ENCODE results near the gene MEIS3.
A peak's percentile ranks its signal among the peaks of the same experiment; 100 is the strongest.

The MEIS3 gene

DNA sequence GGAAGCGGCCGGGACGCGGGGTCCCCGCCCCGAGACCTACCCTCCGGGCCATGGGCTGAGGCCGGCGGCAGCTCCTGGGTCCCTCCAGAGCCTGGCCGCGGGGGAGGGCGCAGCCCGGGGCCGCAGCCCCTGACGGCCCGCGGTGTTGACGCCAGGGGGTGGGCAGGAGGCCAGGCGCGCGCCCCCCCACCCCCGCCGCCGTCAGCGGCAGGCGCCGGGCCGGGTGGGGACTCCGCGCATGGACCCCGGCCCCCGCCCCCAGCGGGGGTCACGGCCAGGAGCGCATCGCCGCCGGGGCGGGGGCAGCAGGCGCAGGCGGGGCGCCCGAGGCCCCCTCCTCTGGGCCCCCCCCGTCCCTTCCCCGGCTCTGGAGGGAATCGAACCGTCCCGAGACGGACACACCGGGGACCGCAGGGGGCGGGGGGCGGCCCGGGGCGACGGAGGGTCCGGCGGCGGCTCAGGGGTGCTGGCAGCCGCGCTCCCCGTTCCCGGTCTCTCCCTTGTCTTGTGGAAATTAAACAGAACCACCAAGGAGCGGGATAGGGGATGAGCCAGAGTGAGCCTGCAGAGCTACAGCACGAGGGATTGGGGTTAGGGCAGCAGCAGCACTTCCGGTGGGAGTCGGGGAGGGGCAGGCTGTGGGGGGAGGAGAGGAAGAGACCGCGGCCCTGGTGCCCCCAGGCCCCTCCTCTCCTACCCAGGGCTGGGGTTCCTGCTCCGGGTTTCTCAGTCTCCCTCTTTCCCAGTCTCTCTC lies at the start of gene MEIS3:
Gene MEIS3 (minus strand): TSS at position 498 of the 754 bp plus-strand sequence. CDS start 446 bp downstream, at position 52.
- TF ChIP-seq GATA1 (IDR thresholded peaks at IDR 0.05; ENCODE audit: low read depth, low read length): no peak
- TF ChIP-seq POLR2A (IDR thresholded peaks at IDR 0.05; ENCODE audit: low read length): no peak

DNA sequence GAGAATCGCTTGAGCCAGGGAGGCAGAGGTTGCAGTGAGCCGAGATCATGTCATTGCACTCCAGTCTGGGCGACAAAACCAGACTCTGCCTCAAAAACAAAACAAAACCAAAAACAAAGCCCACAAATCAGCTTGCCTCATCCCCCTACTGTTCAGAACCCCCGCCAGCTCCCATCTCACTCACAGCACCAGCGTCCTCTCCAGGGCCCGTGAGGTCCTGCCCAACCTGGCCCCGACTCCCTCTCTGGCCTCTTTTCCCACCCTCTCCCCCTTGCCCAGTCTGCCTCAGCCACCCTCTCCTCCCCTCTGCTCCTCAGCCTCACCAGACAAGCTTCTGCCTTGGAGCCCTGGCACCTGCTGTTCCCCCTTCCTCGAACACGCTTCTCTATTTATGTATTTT lies 48.6 kb upstream of the MEIS3 start:
- DNase-seq: no peak
- TF ChIP-seq POLR2A (IDR thresholded peaks at IDR 0.05; ENCODE audit: low read length): no peak
- no peak for TF ChIP-seq GATA1 (IDR thresholded peaks at IDR 0.05; ENCODE audit: low read depth, low read length)

More for the DNA sequence above, at the start of gene MEIS3:
- no peak for DNase-seq

DNA sequence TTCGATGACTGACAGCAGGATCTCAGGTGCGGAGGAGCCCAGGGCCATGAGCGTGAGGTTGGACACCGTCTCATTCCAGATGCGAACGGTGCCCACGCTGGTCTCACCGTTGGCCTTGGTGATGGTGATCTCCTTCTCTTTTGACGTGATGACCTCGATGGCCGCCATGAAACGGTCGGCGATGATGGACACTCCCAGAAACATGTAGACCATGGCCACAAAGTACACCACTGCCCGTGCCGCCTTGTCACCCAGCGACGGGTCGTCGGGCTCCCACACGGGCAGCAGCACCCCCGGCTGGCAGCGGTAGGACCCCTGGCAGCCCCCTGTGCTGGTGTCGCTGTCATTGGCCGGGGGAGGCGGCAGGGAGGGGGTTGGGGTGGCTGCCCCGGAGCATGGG lies 46.6 kb upstream of the MEIS3 start:
- no peak for DNase-seq
- TF ChIP-seq POLR2A (IDR thresholded peaks at IDR 0.05; ENCODE audit: low read length) (no peak), GATA1 (IDR thresholded peaks at IDR 0.05; ENCODE audit: low read depth, low read length) (no peak)

DNA sequence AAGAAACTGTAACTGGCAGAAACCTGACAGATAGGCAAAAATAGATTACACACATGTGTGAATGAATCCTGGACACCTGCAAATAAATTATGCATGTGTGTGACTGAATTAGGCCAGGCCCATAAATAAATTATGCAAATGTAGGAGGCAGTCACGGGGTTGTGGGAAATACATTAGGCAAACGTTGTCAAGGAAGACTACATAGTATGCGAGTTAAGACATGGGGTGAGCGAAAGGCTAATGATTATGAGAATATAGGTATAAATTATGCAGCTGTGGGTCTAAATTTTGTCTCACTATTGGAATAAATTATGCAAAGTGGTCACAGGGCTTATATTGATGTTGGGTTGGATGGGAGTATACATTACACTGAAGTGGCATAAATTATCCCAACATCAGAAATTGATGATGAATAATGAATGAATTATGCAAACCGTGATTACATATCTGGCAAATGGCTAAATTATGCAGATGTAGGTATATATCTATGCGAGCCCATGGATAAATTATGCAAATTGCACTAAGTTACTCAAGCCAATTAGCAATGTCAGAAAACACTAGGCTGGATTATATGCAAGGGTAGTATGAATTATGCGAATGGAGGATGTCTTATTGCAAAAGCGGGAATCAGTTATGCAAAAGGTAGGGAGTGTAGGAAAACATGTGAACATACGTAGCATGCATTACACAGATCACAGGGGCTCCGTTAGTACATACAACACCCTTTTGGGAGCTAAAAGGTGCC lies 45.5 kb upstream of the MEIS3 start:
- no peak for DNase-seq
- TF ChIP-seq POLR2A (IDR thresholded peaks at IDR 0.05; ENCODE audit: low read length) (no peak), GATA1 (IDR thresholded peaks at IDR 0.05; ENCODE audit: low read depth, low read length) (no peak)

DNA sequence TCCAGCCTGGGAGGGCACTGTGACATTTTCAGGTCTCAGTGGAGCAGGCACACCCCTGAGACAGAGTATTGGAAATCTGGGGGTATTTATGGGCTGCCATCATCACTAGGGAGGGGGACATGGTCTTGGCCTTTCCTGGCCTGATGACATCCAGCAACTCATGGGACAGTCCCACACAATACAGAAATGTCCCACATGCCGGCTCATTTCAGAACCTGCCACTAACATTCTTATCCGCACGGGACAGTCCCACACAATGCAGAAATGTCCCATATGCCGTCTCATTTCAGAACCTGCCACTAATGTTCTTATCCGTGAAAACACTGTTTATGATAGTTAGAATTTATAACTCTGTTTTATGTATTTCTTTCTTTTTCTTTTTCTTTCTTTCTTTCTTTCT lies 42.5 kb upstream of the MEIS3 start:
- no peak for DNase-seq
- no peak for TF ChIP-seq POLR2A (IDR thresholded peaks at IDR 0.05; ENCODE audit: low read length)
- TF ChIP-seq GATA1 (IDR thresholded peaks at IDR 0.05; ENCODE audit: low read depth, low read length): no peak

DNA sequence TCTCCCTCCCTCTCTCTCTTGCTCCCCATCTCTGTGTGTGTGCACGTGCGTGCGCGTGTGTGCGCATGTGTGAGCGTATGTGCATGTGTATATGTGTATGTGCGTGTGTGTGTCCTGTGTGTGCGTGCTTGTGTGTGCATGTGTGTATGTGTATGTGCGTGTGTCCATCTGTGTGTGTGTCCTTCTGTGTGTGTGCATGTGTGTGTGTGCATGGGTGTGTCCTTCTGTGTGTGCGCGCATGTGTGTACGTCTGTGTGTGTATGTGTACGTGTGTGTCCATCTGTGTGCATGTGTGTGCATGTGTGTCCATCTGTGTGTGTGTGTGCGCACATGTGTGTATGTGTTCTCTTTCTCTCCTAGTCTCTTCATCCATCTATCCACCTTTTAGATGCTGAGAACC lies 40.1 kb upstream of the MEIS3 start:
- TF ChIP-seq GATA1 (IDR thresholded peaks at IDR 0.05; ENCODE audit: low read depth, low read length) (no peak), POLR2A (IDR thresholded peaks at IDR 0.05; ENCODE audit: low read length) (no peak)
- no peak for DNase-seq

DNA sequence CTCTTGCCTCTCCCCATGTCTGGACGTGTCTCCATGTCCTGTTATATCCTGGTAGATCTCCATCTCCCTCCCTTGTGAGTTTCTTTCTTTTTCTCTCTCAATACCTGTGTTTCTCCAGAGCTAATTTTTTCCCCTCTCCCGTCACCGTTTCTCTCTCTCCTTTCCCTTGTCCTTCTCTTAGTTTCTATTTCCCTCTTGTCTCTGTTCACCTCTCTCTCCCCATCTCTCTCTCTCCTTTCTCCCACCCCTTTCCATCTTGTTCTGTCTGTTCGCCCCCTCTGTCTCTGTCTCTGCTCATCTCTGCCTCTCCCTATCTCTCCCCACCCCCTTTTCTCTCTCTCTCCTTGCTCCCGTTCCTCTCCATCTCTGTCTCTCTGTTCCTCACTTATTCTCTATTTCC lies 39.3 kb upstream of the MEIS3 start:
- TF ChIP-seq GATA1 (IDR thresholded peaks at IDR 0.05; ENCODE audit: low read depth, low read length): no peak
- no peak for TF ChIP-seq POLR2A (IDR thresholded peaks at IDR 0.05; ENCODE audit: low read length)

DNA sequence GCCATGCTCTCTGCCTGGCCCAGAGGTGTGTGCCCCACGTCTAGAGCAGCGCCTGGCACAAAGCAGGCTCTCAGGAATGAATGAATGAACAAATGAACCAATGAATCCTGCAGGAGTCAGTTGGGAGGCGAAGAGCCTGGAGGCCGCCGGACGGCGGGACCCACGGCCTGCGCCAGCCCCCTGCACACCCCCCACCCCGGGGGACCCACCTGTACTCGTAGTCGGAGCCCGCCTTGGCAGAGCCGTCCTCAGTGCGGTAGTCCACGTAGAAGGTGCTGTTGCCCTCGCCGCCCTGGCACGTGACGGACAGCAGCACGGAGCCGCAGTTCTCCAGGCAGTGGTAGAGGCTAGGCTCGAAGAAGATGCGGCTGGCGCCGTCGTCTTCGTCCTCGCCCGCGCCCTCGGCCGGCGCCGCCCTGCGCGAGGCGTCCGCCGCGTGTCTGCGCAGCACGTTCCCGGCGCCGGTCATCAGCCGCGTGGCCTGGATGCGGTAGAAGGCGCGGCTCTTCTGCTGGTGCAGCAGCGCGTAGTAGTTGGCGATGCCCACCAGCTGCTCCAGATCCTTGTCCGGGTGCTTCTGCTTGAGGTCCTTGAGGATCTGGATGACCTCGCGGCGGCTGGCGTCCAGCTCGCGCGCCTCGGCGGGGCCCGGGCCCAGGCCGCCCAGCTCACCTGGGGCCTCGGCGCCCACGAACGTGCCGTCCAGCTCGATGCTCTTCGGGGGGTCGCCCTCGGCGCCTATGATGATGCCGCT lies 37.6 kb upstream of the MEIS3 start:
- TF ChIP-seq GATA1 (IDR thresholded peaks at IDR 0.05; ENCODE audit: low read depth, low read length) (no peak), POLR2A (IDR thresholded peaks at IDR 0.05; ENCODE audit: low read length) (no peak)
- DNase-seq: no peak

More for the DNA sequence above, 39.3 kb upstream of the MEIS3 start:
- no peak for DNase-seq

DNA sequence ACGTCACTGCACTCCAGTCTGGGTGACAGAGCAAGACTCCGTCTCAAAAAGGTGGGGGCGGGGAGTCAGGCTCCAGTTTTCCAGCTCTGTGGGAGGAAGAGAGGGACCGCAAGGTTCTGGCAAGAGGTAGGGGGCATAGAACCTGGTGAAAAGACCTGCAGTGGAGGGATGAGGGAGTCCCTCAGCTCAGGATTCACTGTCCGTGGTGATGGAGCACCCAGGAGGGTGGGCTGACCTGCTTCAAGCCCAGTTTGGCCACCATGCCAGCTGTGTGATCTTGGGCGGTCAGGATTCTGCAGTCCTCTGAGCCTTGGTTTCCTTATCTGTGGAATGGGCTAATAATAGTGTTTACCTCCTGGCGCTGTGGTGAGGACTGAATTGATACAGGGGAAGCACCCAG lies 31.2 kb upstream of the MEIS3 start:
- DNase-seq: no peak
- TF ChIP-seq POLR2A (IDR thresholded peaks at IDR 0.05; ENCODE audit: low read length) (no peak), GATA1 (IDR thresholded peaks at IDR 0.05; ENCODE audit: low read depth, low read length) (no peak)

DNA sequence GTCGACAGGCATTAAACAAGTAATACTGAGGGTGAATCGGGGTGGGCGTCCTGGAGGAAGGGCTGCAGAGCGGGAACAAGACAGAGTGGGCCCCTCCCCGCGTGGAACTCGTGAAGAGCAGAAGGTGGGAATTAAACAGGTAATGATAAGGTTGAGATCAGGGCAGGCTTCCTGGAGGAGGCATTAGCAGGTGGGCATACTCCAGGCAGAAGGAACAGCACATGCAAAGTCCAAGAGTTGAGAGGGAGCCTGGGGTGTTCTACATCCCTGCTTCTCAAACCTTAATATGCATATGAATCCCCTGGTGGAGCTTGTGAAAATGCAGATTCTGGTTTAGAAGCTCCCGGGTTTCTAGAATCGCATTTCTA lies 29.0 kb upstream of the MEIS3 start:
- DNase-seq: no peak
- TF ChIP-seq GATA1 (IDR thresholded peaks at IDR 0.05; ENCODE audit: low read depth, low read length): no peak
- no peak for TF ChIP-seq POLR2A (IDR thresholded peaks at IDR 0.05; ENCODE audit: low read length)

DNA sequence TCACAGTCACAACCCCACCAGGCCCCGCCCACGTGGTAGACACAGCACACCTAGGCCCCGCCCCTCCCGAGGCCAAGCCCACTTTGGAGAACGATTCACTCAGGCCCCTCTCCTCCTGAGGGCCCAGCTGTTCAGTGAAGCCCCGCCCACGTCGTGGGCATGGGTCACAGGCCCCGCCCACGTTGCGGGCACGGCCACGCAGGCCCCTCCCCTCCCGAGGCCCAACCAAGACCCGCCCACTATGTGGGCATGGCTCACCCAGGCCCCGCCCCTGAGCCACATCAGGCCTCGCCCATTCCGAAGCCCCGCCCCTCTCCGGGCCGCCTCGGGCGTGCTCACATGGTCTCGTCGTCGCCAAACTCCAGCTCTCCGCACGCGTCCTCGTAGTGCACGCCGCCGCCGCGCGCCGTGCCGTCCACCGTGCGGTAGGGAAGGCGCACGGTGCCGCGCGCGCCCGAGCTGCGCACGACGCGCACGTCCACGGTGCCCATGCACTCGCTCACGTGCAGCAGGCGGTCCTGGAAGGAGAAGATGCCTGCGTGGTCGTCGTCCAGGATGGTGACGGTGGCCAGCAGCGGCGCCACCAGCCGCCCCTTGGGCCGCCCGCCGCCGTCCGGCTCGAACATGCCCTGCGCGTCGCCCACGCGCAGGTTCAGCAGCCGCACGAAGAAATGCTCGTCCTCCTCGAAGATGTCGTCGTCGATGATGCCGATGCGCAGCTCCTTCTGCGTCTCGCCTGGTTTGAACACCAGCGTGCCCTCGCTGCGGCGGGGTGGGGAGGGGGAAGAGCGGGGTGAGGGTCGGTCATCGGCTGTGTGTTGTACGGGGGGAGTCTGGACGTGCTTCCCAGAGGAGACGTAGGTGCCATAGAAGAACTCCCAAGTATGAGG lies 28.4 kb upstream of the MEIS3 start:
- TF ChIP-seq GATA1 (IDR thresholded peaks at IDR 0.05; ENCODE audit: low read depth, low read length): no peak
- no peak for TF ChIP-seq POLR2A (IDR thresholded peaks at IDR 0.05; ENCODE audit: low read length)
- DNase-seq: peak; percentile 87 to 92

DNA sequence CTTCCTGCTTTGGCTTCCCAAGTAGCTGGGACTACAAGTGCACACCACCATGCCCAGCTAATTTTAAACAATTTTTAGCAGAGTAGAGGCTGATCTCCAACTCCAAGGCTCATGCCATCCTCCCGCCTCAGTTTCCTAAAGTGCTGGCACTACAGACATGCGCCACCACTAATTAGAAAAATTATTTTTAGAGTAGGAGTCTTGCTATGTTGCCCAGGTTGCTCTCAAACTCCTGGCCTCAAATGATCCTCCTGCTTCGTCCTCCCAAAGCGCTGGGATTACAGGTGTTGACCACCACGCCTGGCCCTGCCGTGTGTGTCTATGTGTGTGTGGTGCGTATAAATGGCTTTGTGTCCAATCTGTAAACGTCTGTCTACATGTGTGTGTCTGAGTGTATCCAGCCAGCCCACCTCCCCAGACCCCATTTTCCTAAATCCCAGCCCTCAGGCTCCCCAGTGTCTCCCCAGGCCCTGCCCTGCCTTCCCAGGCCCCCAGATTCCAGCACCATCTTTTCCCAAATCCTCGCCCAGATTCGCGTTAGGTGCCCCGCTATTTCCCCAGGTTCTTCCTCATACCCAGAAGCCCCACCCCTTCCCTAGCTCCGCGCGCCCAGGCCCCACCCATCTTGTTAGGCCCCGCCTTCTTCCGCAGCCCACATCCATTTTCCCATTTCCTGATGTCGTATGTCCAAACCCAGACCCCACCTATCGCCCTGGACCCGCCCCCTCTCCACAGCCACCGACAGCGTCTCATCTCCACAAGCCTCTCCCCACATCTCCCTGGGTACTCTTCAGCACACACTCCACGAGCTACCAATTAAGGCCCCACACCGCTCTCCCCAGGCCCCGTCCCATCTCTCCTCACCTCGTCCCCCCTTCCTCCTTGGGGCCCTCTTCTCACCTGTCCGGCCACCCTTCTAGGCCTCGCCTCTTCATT lies 27.5 kb upstream of the MEIS3 start:
- peak; percentile 65 to 76 for DNase-seq
- TF ChIP-seq GATA1 (IDR thresholded peaks at IDR 0.05; ENCODE audit: low read depth, low read length) (no peak), POLR2A (IDR thresholded peaks at IDR 0.05; ENCODE audit: low read length) (no peak)
